Activated naive CD4-positive, alpha-beta T cell treated with anti-CD3 and anti-CD28 coated beads, Interleukin-2, amount 50 U/mL, for 24 hours (primary cell): ENCODE results near the gene ABCC1.
"Not testable (repeated sequence)": the region's sequence is repeated elsewhere in the genome, so short reads cannot be mapped to it uniquely, and the experiment has no call there.

Source experiments
- H3K27ac Mint-ChIP-seq: one replicate; pipeline ENCODE4 v1.8.0; 2021; ENCODE audit warnings: mild to moderate bottlenecking, mixed read lengths
- H3K27me3 Mint-ChIP-seq: one replicate; pipeline ENCODE4 v1.8.0; 2021; ENCODE audit warnings: mixed read lengths
- H3K36me3 Mint-ChIP-seq: one replicate; pipeline ENCODE4 v1.8.0; 2021; ENCODE audit warnings: mixed read lengths
- H3K4me1 Mint-ChIP-seq: one replicate; pipeline ENCODE4 v1.8.0; 2021; ENCODE audit warnings: mixed read lengths
- H3K4me3 Mint-ChIP-seq: one replicate; pipeline ENCODE4 v1.8.0; 2021; ENCODE audit warnings: mild to moderate bottlenecking, mixed read lengths
- H3K9me3 Mint-ChIP-seq: one replicate; pipeline ENCODE4 v1.8.0; 2021; ENCODE audit warnings: mixed read lengths

The ABCC1 gene

DNA sequence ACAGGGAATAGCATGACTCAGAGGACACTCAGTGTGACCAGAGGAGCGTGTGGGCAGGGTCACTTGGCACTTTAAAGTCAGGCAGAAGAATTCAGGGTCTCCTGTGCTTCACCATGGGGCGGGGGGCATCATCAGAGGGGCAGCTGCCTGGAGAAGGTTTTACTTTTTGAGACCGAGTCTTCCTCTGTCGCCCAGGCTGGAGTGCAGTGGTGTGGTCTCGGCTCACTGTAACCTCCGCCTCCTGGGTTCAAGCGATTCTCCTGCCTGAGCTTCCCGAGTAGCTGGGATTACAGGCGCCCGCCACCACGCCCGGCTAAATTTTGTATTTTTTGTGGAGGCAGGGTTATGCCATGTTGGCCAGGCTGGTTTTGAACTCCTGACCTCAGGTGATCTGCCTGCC, 241.6 kb downstream of the ABCC1 start:
- H3K4me3 Mint-ChIP-seq, H3K4me1 Mint-ChIP-seq, H3K27me3 Mint-ChIP-seq, H3K36me3 Mint-ChIP-seq, H3K27ac Mint-ChIP-seq, H3K9me3 Mint-ChIP-seq: not testable (repeated sequence)

- H3K27me3 Mint-ChIP-seq: peaks cover 1% of the 10 kb centered on the region
These were observed 242.2 kb downstream of the ABCC1 start for GRCh38 chr16:16191493-16192167.

More at GRCh38 chr16:16191493-16192167, 242.2 kb downstream of the ABCC1 start:
- H3K36me3 Mint-ChIP-seq: no peaks in the 10 kb centered on the region
- no peak overlapping the region for H3K27ac Mint-ChIP-seq
- H3K4me3 Mint-ChIP-seq: no peak overlapping the region
- no peaks in the 10 kb centered on the region for H3K4me1 Mint-ChIP-seq
- no peaks in the 10 kb centered on the region for H3K9me3 Mint-ChIP-seq
